Thyroid gland (tissue), 4 donors: ENCODE results near the gene MYO3A.

Source experiments
- POLR2A ChIP-seq, 2 donors: fragments of 450-650 bp; IDR thresholded peaks; one replicate each; pipeline ENCODE4 v1.6.1; 2017; ENCODE audit warnings: antibody characterized with exemption in 2 of 2, mild to moderate bottlenecking in 2 of 2, moderate library complexity in 1 of 2
- TF ChIP-seq, protein P1 (sequence below), 6 experiments: fragments of 200-600 bp in 3 of 6; fragments of 450-650 bp in 3 of 6; sonication (generic) in 3 of 6; IDR thresholded peaks; one replicate each; pipeline ENCODE4 v1.5.1; 2016 to 2019; ENCODE audit warnings: antibody characterized with exemption in 6 of 6, mild to moderate bottlenecking in 2 of 6, inconsistent platforms in 1 of 6, moderate library complexity in 1 of 6

DNA sequence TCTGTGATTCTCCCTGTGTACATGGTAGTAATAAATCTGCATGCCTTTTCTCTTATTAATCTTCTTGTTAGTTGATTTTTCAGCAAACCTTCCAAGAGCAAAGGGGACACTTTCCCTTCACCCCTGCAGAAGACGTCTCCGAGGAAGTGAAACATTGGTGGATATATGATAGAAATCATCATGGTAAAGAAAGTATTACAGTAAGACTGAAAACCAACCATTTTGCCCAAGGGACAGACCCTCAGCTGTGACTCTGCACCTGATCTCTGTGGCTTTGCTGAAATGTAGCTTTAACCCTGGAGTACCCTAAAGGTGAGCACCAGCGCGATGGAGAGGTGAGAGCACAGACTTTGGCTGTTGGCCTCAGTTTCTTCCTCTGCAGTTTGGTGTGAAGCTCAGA, 32.8 kb upstream of the MYO3A start:
- TF ChIP-seq, protein P1, sequence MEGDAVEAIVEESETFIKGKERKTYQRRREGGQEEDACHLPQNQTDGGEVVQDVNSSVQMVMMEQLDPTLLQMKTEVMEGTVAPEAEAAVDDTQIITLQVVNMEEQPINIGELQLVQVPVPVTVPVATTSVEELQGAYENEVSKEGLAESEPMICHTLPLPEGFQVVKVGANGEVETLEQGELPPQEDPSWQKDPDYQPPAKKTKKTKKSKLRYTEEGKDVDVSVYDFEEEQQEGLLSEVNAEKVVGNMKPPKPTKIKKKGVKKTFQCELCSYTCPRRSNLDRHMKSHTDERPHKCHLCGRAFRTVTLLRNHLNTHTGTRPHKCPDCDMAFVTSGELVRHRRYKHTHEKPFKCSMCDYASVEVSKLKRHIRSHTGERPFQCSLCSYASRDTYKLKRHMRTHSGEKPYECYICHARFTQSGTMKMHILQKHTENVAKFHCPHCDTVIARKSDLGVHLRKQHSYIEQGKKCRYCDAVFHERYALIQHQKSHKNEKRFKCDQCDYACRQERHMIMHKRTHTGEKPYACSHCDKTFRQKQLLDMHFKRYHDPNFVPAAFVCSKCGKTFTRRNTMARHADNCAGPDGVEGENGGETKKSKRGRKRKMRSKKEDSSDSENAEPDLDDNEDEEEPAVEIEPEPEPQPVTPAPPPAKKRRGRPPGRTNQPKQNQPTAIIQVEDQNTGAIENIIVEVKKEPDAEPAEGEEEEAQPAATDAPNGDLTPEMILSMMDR (IDR thresholded peaks at IDR 0.05) = no peak
- TF ChIP-seq POLR2A (IDR thresholded peaks at IDR 0.05) = no peak
